NT2/D1 (cell line): ENCODE measurements around the gene GAB1.

ENCODE experiments used
- SUZ12 ChIP-seq: IDR thresholded peaks from 2 replicates; pipeline ENCODE4 v1.6.1; 2011; ENCODE audit not compliant: insufficient read length, insufficient read depth; ENCODE audit errors: extremely low read depth
- ZNF274 ChIP-seq: IDR thresholded peaks from 2 replicates; pipeline ENCODE4 v1.6.1; 2011; ENCODE audit warnings: mild to moderate bottlenecking, low read depth, low read length

DNA sequence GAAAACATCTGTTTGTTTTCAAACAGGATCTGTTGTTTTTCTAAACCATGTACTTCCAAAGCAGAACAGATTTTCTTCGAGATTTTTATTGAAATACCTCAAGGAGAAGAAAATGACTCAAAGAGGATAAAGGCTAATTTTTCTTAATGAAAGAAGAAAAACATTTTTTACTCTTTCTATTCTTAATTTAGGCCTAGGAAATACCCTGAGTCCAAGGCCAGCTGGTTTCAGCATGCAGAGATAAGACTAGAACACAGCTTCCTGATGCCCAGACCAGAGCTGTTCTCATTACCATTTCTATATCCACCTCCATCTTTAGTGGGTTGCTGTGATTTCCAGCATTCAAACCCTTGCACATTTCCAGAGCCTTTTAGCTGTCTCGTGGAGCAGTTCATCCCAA is 18.3 kb downstream of the GAB1 start:
- TF ChIP-seq ZNF274 (no peak), SUZ12 (no peak)
